ENCODE measurements around the gene TRMT44. TPM values are rescaled to one million over a fixed set of nuclear protein-coding genes. Genes with fewer than 3 reads are reported as not detected.

The TRMT44 gene
- total RNA-seq = 10 to 100 TPM; 18.1 to 28.3 (median 23.1) TPM

GRCh38 chr4:8440492-8441311 is at the start of gene TRMT44, which contains the start of gene ACOX3:
Gene TRMT44 (plus strand): TSS chr4:8440777. CDS start chr4:8440823, 46 bp downstream.
Gene ACOX3 (minus strand): TSS chr4:8440723. CDS start chr4:8416521, 24,202 bp downstream.
- peak; percentile 93 for ATAC-seq (ENCODE audit: low FRiP score)
- TF ChIP-seq CTCF (IDR thresholded peaks at IDR 0.05) = no peak

GRCh38 chr4:8391071-8391470 is 49.5 kb upstream of the TRMT44 start:
- no peak for DNase-seq (ENCODE audit: low spot score)
- TF ChIP-seq CTCF (IDR thresholded peaks at IDR 0.05) = no peak
- no peak for ATAC-seq (ENCODE audit: low FRiP score)

More at GRCh38 chr4:8440492-8441311, at the start of gene TRMT44, which contains the start of gene ACOX3:
- peak; percentile 96 for DNase-seq (ENCODE audit: low spot score)

GRCh38 chr4:8391972-8392371 is 48.6 kb upstream of the TRMT44 start:
- no peak for TF ChIP-seq CTCF (IDR thresholded peaks at IDR 0.05)
- DNase-seq (ENCODE audit: low spot score) = no peak
- ATAC-seq (ENCODE audit: low FRiP score) = no peak

GRCh38 chr4:8392591-8393190 is 47.9 kb upstream of the TRMT44 start:
- TF ChIP-seq CTCF (IDR thresholded peaks at IDR 0.05) = no peak
- ATAC-seq (ENCODE audit: low FRiP score) (no peak), DNase-seq (ENCODE audit: low spot score) (no peak)

- no peak for DNase-seq (ENCODE audit: low spot score)
Measured at GRCh38 chr4:8393593-8394038, 47.0 kb upstream of the TRMT44 start.

GRCh38 chr4:8394061-8394519 is 46.5 kb upstream of the TRMT44 start:
- ATAC-seq (ENCODE audit: low FRiP score) (no peak), DNase-seq (ENCODE audit: low spot score) (no peak)

More at GRCh38 chr4:8393593-8394038, 47.0 kb upstream of the TRMT44 start:
- peak; percentile 71 for ATAC-seq (ENCODE audit: low FRiP score)
- TF ChIP-seq CTCF (IDR thresholded peaks at IDR 0.05) = no peak

More at GRCh38 chr4:8394061-8394519, 46.5 kb upstream of the TRMT44 start:
- TF ChIP-seq CTCF (IDR thresholded peaks at IDR 0.05) = no peak

Data from omental fat pad (tissue), 4 donors.